GM12891 (cell line): ENCODE results near the gene LARP4B.

ENCODE experiments used
- PAX5 ChIP-seq: IDR thresholded peaks from 2 replicates; pipeline ENCODE4 v1.6.1; 2011; ENCODE audit warnings: low read length, moderate library complexity, mild to moderate bottlenecking; ENCODE audit not compliant: insufficient read depth, severe bottlenecking
- POLR2A ChIP-seq: IDR thresholded peaks from 2 replicates; pipeline ENCODE4 v1.6.1; 2011; ENCODE audit warnings: low read depth, low read length, control low read depth
- POLR2AphosphoS5 ChIP-seq: IDR thresholded peaks from 2 replicates; pipeline ENCODE4 v1.6.1; 2011; ENCODE audit warnings: low read depth, low read length, control low read depth
- TAF1 ChIP-seq: IDR thresholded peaks from 2 replicates; pipeline ENCODE4 v1.6.1; 2011; ENCODE audit warnings: low read depth, low read length, control low read depth

GRCh38 chr10:794382-794956 lies 137.0 kb downstream of the LARP4B start:
- TF ChIP-seq TAF1 (no peak), POLR2A (no peak), POLR2AphosphoS5 (no peak), PAX5 (no peak)
